SJCRH30 (cell line): ENCODE measurements around the gene ADRA2B. TPM values are rescaled to one million over a fixed set of nuclear protein-coding genes. Genes with fewer than 3 reads are reported as not detected.

Experiments
- DNase-seq, 2 experiments: peaks; one replicate each; pipeline ENCODE4 v3.0.0-alpha.2; 2015 to 2020
- H3K27ac ChIP-seq: fragments of 250-450 bp; sonication (Bioruptor Pico); 2 replicates; pipeline ENCODE4 v1.5.1; 2020; ENCODE audit warnings: mild to moderate bottlenecking, moderate library complexity
- H3K27me3 ChIP-seq: fragments of 250-450 bp; sonication (Bioruptor Pico); 2 replicates; pipeline ENCODE4 v1.5.1; 2020; ENCODE audit warnings: mild to moderate bottlenecking, moderate library complexity
- H3K36me3 ChIP-seq: fragments of 250-450 bp; sonication (Bioruptor Pico); 2 replicates; pipeline ENCODE4 v1.5.1; 2020; ENCODE audit warnings: mild to moderate bottlenecking, moderate library complexity
- H3K4me1 ChIP-seq: fragments of 250-450 bp; sonication (Bioruptor Pico); 2 replicates; pipeline ENCODE4 v1.5.1; 2020; ENCODE audit warnings: mild to moderate bottlenecking, moderate library complexity
- H3K4me3 ChIP-seq: fragments of 250-450 bp; sonication (Bioruptor Pico); 2 replicates; pipeline ENCODE4 v1.5.1; 2020; ENCODE audit warnings: mild to moderate bottlenecking, moderate library complexity
- H3K9me3 ChIP-seq: fragments of 250-450 bp; sonication (Bioruptor Pico); replicated peaks from 2 replicates; pipeline ENCODE4 v1.5.1; 2020; ENCODE audit warnings: mild to moderate bottlenecking, moderate library complexity
- total RNA-seq: library from RNA; depleted of rRNA; stranded (reverse); fragments of >200 nt; shearing (Covaris generic); gene quantifications from 2 replicates; pipeline ENCODE4 v1.2.3, GENCODE V29; 2014

The ADRA2B gene
- total RNA-seq, 1 experiment from 2014 or later, result not detected

DNA sequence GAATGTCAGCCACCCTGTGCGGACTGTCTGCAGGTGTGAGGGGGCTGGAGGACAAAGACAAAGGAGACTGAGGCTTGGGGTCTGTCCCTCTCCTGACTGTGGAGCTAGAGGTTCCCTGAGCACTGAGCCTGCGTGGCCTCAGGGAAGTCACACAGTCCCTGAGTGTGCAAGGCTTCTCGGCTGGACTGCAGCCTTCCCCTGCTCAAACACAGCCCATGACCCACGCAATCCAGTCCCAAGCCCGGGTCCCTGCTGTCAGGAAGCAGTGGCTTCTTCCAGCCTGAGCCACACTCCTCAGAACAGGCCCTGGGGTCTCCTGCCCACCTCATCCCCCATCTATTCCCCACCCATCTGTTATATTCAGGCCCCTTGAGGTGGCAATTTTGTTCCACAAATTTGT lies 19.2 kb upstream of the ADRA2B start:
- DNase-seq, result no peak
- H3K4me3 ChIP-seq, result no peak overlapping the region
- no peak overlapping the region for H3K27ac ChIP-seq
- H3K27me3 ChIP-seq, result no peaks in the 10 kb centered on the region; the same call in 1 of the 2 replicates
- H3K36me3 ChIP-seq, result no peaks in the 10 kb centered on the region
- H3K4me1 ChIP-seq, result peaks cover 7% of the 10 kb centered on the region; the same call in 1 of the 2 replicates
- H3K9me3 ChIP-seq, result no peaks in the 10 kb centered on the region

GRCh38 chr2:96135171-96135570 lies 18.8 kb upstream of the ADRA2B start:
- H3K4me1 ChIP-seq, result peaks cover 7% of the 10 kb centered on the region; the same call in 1 of the 2 replicates
- H3K4me3 ChIP-seq, result no peak overlapping the region
- H3K36me3 ChIP-seq, result no peaks in the 10 kb centered on the region
- no peak overlapping the region for H3K27ac ChIP-seq
- no peak for DNase-seq
- H3K27me3 ChIP-seq, result no peaks in the 10 kb centered on the region; the same call in 1 of the 2 replicates
- H3K9me3 ChIP-seq, result no peaks in the 10 kb centered on the region

- peaks cover 7% of the 10 kb centered on the region; the same call in 1 of the 2 replicates for H3K4me1 ChIP-seq
- H3K27me3 ChIP-seq, result no peaks in the 10 kb centered on the region; the same call in 1 of the 2 replicates
- H3K9me3 ChIP-seq, result no peaks in the 10 kb centered on the region
- no peak for DNase-seq
- H3K36me3 ChIP-seq, result no peaks in the 10 kb centered on the region
- H3K4me3 ChIP-seq, result no peak overlapping the region
- no peak overlapping the region for H3K27ac ChIP-seq
Measured at GRCh38 chr2:96134421-96134820, 18.1 kb upstream of the ADRA2B start.

DNA sequence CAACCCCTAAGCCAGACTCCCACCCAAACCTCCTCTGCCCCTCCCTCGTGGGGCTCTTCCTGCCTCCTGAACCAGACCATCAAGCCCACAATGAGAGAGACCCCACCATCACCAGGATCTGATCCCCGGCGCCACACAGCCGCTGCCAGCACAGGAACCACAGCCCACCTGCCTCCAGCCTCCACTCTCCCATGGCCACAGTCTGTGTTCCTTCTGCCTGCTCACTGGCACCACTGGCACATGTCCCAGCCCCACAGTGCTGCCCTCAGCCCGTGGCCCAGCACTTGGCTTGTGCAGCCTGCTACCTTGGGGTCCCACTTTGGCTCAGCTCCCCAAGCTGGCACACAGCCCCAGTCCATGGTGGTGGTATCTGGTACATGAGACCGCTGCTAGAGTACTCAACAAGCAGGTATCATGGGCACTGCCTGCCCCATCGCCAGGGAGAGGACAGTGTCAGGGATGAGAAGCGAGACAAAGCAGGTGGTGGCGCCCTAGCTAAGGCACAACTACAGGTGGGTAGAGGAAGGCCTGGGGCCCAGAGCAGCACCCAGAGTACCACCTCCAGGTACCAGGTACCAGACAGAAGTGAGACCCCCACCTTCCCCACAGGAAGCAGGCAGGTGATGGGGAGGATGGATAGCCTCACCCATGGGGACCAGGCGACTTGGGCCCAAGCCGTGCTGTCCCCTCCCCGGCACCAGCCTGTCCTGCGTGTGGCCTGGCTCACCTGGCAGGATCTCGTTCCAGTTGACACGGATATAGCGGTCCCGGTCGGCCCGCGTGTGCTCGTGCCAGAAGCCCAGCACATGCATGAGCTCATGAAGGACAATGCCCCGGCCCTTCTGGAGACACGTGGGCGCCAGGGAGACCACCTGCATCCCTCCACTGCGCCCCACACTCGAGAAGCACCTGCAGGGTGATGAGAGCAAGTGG lies 15.7 kb upstream of the ADRA2B start:
- Histone ChIP-seq H3K4me1 (peaks cover 7% of the 10 kb centered on the region; the same call in 1 of the 2 replicates), H3K27ac (no peak overlapping the region), H3K27me3 (no peaks in the 10 kb centered on the region; the same call in 1 of the 2 replicates), H3K9me3 (no peaks in the 10 kb centered on the region), H3K36me3 (no peaks in the 10 kb centered on the region), H3K4me3 (no peak overlapping the region)
- DNase-seq, result no peak

- Histone ChIP-seq H3K4me3 (no peak overlapping the region), H3K27ac (no peak overlapping the region), H3K27me3 (no peaks in the 10 kb centered on the region; the same call in 1 of the 2 replicates), H3K36me3 (no peaks in the 10 kb centered on the region), H3K4me1 (peaks cover 3% of the 10 kb centered on the region; the same call in 1 of the 2 replicates), H3K9me3 (no peaks in the 10 kb centered on the region)
- DNase-seq, result no peak
Measured at GRCh38 chr2:96131152-96131812, 14.9 kb upstream of the ADRA2B start.

- no peak overlapping the region for H3K27ac ChIP-seq
- H3K9me3 ChIP-seq, result no peaks in the 10 kb centered on the region
- H3K4me1 ChIP-seq, result no peaks in the 10 kb centered on the region
- no peak for DNase-seq
- H3K27me3 ChIP-seq, result no peaks in the 10 kb centered on the region; the same call in 1 of the 2 replicates
- no peaks in the 10 kb centered on the region for H3K36me3 ChIP-seq
- H3K4me3 ChIP-seq, result no peak overlapping the region
Measured at GRCh38 chr2:96130483-96130882, 14.1 kb upstream of the ADRA2B start.

DNA sequence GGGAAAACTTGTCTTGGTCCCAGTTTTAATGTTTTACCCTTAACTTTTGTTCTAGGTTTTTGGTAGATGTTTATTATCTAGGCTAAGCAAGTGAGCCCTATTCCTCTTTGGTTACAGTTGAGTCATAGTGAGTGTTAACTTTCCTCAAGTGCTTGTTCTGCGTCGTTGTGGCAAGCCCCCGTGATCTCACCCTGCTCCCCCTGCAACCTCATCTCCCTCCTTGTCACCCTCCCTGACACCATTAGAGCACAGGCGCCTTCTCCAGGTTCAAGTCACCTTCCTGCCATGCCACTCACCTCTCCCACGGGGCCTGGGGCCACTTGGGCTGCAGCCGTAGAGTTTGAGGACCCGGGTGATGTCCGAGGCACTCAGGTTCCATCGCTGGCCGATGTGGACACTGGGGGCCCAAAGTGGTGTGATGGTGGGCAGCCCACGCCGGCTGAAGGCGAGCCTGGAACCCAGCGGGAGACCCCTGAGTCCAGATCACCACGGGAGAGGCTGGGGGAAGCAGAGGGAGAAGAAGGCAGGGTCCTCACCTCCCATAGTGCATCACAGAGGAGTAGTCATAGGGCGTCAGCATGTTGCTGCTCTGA lies 13.3 kb upstream of the ADRA2B start:
- H3K27me3 ChIP-seq, result no peaks in the 10 kb centered on the region
- no peaks in the 10 kb centered on the region for H3K36me3 ChIP-seq
- H3K4me1 ChIP-seq, result no peaks in the 10 kb centered on the region
- H3K27ac ChIP-seq, result no peak overlapping the region
- DNase-seq, result no peak
- no peaks in the 10 kb centered on the region for H3K9me3 ChIP-seq
- H3K4me3 ChIP-seq, result no peak overlapping the region

DNA sequence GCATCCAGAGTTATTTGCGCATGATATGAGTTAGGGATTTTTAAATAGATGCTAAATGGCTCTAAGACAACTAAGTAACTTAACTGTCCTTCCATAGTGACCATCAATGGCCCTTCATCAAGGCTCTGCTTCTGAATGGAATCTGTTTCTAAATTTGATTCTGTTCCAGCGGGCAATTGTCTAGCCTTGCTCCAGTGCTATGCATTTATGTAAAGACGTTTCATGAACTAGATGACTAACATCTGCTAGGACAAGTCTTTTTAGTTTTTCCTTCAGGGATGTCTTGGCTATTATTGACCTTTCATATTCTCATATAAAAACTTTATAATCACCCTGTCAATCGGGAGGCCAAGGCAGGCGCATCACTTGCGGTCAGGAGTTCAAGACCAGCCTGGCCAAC lies 12.1 kb upstream of the ADRA2B start:
- Histone ChIP-seq H3K27ac (no peak overlapping the region), H3K4me1 (no peaks in the 10 kb centered on the region), H3K9me3 (no peaks in the 10 kb centered on the region), H3K36me3 (no peaks in the 10 kb centered on the region), H3K27me3 (peaks cover 6% of the 10 kb centered on the region; the same call in 1 of the 2 replicates), H3K4me3 (no peak overlapping the region)
- no peak for DNase-seq

DNA sequence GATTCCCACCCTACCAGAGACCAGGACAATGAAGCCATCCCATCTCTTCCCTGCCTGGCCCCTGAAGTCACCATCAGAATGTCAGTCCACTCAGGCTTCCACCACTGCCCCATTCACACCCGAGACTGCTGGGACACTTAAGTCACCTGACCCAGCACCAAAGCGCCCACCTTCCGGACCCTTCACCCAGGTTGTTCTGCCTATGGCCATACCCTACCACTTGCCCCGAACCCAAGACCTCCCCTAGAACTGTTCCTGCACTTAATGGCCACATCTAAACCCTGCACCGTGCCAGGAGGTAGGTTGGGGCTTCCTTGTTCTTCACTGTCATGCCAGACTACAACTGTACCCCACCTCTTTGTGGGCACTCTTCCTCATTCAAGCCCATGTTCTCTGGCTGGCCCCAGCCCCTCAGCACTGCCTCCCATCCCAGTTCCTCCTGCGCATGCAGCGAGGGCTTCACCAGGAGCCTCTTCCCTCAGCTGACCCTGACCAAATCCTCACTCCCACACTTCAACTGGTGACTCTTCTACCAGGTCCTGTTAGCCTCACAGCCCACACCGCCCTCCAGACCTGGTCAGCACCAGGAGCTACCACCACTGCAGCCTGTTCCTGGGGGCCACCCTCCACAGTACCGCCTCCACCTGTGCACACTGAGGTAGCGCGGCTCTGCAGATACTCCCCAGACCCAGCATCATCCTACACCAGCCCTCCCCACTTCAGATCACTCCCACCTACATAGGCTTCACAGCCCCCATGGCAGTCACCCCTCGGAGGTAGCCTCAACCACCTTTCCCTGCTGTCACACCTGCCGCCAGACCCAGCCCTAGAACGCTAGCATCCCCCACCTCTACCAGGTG lies 8.3 kb upstream of the ADRA2B start:
- no peak for DNase-seq
- peaks cover 20% of the 10 kb centered on the region; the same call in 1 of the 2 replicates for H3K27me3 ChIP-seq

GRCh38 chr2:96123936-96124335 lies 7.6 kb upstream of the ADRA2B start:
- H3K27me3 ChIP-seq, result peaks cover 20% of the 10 kb centered on the region; the same call in 1 of the 2 replicates

More for the DNA sequence above, 8.3 kb upstream of the ADRA2B start:
- no peaks in the 10 kb centered on the region for H3K36me3 ChIP-seq
- H3K4me3 ChIP-seq, result no peak overlapping the region
- H3K27ac ChIP-seq, result no peak overlapping the region
- peaks cover 3% of the 10 kb centered on the region; the same call in 1 of the 2 replicates for H3K4me1 ChIP-seq
- H3K9me3 ChIP-seq, result no peaks in the 10 kb centered on the region

GRCh38 chr2:96123290-96123689 lies 6.9 kb upstream of the ADRA2B start:
- Histone ChIP-seq H3K27me3 (peaks cover 20% of the 10 kb centered on the region; the same call in 1 of the 2 replicates), H3K36me3 (no peaks in the 10 kb centered on the region), H3K4me3 (no peak overlapping the region), H3K4me1 (peaks cover 3% of the 10 kb centered on the region; the same call in 1 of the 2 replicates), H3K9me3 (no peaks in the 10 kb centered on the region), H3K27ac (no peak overlapping the region)
- DNase-seq, result no peak

More at GRCh38 chr2:96123936-96124335, 7.6 kb upstream of the ADRA2B start:
- Histone ChIP-seq H3K9me3 (no peaks in the 10 kb centered on the region), H3K36me3 (no peaks in the 10 kb centered on the region), H3K4me1 (peaks cover 3% of the 10 kb centered on the region; the same call in 1 of the 2 replicates), H3K27ac (no peak overlapping the region), H3K4me3 (no peak overlapping the region)
- DNase-seq, result no peak

DNA sequence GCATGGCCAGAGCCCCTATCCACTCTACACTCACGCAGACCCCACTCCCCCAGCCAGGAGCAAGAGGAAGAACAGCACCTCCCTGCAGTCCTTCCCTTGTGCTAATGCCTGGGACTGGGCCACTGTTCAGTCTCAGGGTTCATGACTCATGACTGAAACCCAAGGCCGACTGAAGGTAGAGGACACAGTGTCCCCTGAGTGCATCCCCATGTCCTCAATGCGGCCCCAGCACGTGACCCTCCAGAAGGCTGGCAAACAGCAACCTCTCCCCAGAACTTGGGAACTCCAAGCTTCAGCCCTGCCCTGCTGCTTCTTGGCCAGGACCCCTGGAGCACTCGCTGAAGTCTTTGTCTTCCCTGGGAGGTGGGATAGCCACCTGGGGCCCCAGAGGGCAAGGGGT lies 6.0 kb upstream of the ADRA2B start:
- no peak for DNase-seq
- Histone ChIP-seq H3K4me1 (peaks cover 3% of the 10 kb centered on the region; the same call in 1 of the 2 replicates), H3K36me3 (no peaks in the 10 kb centered on the region), H3K9me3 (no peaks in the 10 kb centered on the region), H3K27me3 (peaks cover 20% of the 10 kb centered on the region; the same call in 1 of the 2 replicates), H3K4me3 (no peak overlapping the region), H3K27ac (no peak overlapping the region)

DNA sequence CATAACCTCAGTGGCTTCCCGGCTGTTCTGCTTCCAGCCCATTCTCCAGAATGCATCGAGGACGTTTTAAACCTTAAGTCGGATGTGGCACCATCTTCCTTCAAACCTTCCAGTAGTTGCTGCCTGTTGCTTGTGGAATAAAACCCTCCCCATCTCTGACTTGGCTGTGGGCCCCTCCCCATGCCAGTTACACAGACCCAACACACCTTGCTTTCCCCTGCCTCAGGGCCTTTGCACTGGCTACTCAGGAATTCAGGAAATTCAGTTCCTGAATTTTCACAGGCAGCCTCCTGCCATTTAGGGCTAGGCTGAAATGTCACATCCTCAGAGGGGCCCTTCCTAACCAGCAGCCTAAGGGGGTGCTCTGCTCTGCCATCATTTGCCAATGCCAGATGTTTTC lies 5.0 kb upstream of the ADRA2B start:
- Histone ChIP-seq H3K27me3 (peaks cover 20% of the 10 kb centered on the region; the same call in 1 of the 2 replicates), H3K4me1 (peaks cover 3% of the 10 kb centered on the region; the same call in 1 of the 2 replicates)

DNA sequence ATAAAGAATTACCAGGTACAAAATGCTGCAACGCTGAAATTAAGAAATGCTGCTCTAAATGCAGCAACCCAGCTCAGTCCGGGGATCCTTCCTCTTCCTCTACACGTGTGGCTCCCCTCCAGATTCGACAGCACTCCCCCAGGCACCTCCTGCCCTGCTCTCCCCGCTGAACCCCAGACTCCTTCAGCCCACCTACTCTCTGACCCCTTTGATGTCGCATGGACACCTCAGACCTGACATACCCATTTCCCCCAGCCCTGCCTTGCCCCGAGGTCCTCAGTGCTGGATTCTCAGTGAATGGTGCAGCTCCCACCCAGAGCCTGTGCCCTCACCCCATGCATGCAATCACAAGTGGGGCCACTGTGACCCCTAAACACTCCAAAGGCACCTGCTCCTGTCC lies 4.6 kb upstream of the ADRA2B start:
- Histone ChIP-seq H3K27ac (no peak overlapping the region), H3K9me3 (no peaks in the 10 kb centered on the region), H3K4me1 (peaks cover 3% of the 10 kb centered on the region; the same call in 1 of the 2 replicates), H3K36me3 (no peaks in the 10 kb centered on the region), H3K4me3 (no peak overlapping the region), H3K27me3 (peaks cover 20% of the 10 kb centered on the region; the same call in 1 of the 2 replicates)
- DNase-seq, result no peak

More for the DNA sequence above, 5.0 kb upstream of the ADRA2B start:
- no peaks in the 10 kb centered on the region for H3K36me3 ChIP-seq
- H3K4me3 ChIP-seq, result no peak overlapping the region
- H3K27ac ChIP-seq, result no peak overlapping the region
- DNase-seq, result no peak
- no peaks in the 10 kb centered on the region for H3K9me3 ChIP-seq
